Esophagus squamous epithelium (tissue), 4 donors: ENCODE data around the gene ZC3H12D.

Experiments
- CTCF ChIP-seq, 6 experiments: fragments of 450-650 bp in 4 of 6; fragments of 200-600 bp in 2 of 6; sonication (generic) in 2 of 6; IDR thresholded peaks; one replicate each; pipeline ENCODE4 v1.5.1; 2016 to 2019; ENCODE audit warnings: antibody characterized with exemption in 6 of 6, mild to moderate bottlenecking in 4 of 6, moderate library complexity in 4 of 6
- POLR2A ChIP-seq, 4 donors: fragments of 450-650 bp; IDR thresholded peaks; one replicate each; pipeline ENCODE4 v1.6.1; 2017; ENCODE audit warnings: antibody characterized with exemption in 4 of 4, mild to moderate bottlenecking in 4 of 4, moderate library complexity in 3 of 4

DNA sequence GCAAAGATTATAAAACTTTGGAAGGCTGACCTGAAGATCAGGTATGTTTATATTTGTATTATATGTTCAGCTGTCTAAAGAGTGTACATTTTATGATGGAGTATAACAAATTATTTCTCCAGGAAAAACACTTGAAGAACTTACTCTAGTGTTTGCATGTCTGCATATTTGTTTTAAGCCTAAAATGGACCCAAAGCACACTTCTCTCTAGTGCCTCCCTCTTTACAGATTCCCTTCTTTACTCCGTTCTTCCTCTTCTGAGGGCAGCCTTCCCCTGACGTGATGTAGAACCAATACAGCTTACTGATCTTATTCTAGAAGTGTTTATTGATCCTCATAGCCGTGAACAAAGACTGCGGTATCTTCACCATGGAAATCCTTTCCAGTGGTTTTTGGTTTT lies 70.8 kb downstream of the ZC3H12D start:
- no peak for TF ChIP-seq POLR2A (IDR thresholded peaks at IDR 0.05)
- no peak for TF ChIP-seq CTCF (IDR thresholded peaks at IDR 0.05)
